Ovary (tissue), 9 donors: ENCODE data around the gene NFKB2. TPM values are rescaled to one million over a fixed set of nuclear protein-coding genes. Genes with fewer than 3 reads are reported as not detected.

ENCODE experiments used
- DNase-seq, 5 donors: peaks; one replicate each; pipeline ENCODE4 v3.0.0-alpha.2; 2019 to 2020
- H3K27ac ChIP-seq, 2 donors: fragments of 200-600 bp; one replicate each; pipeline versions ENCODE4 v1.5.1 to v1.8.0; 2019 to 2022
- H3K27me3 ChIP-seq: fragments of 200-600 bp; one replicate; pipeline ENCODE4 v1.8.0; 2022
- H3K36me3 ChIP-seq: fragments of 200-600 bp; sonication (generic); one replicate; pipeline ENCODE4 v1.5.1; 2019
- H3K4me1 ChIP-seq: one replicate; pipeline ENCODE4 v1.8.1; 2013; ENCODE audit warnings: mild to moderate bottlenecking, moderate library complexity; ENCODE audit not compliant: insufficient read depth
- H3K4me3 ChIP-seq: fragments of 200-600 bp; sonication (generic); one replicate; pipeline ENCODE4 v1.5.1; 2017
- H3K9me3 ChIP-seq, 2 donors: fragments of 200-600 bp in 1 of 2; sonication (generic) in 1 of 2; one replicate each; pipeline versions ENCODE4 v1.5.1 to v1.8.1; 2013 to 2019; ENCODE audit warnings: mild to moderate bottlenecking in 1 of 2, moderate library complexity in 1 of 2
- CTCF ChIP-seq, 3 donors: fragments of 450-650 bp in 2 of 3; fragments of 200-600 bp in 1 of 3; IDR thresholded peaks; one replicate each; pipeline versions ENCODE4 v1.5.1 to v1.8.0; 2016 to 2022; ENCODE audit warnings: antibody characterized with exemption in 3 of 3, mild to moderate bottlenecking in 1 of 3
- EP300 ChIP-seq: sonication (generic); formaldehyde crosslinking; IDR thresholded peaks from one replicate; pipeline ENCODE4 v1.6.1; 2017; ENCODE audit warnings: antibody characterized with exemption
- POLR2A ChIP-seq: fragments of 450-650 bp; IDR thresholded peaks from one replicate; pipeline ENCODE4 v1.6.1; 2017; ENCODE audit warnings: antibody characterized with exemption, mild to moderate bottlenecking, moderate library complexity
- WGBS, 3 donors: extraction: QIAGEN DNeasy Blood & Tissue Kit in 1 of 3; methylation state at CpG; one replicate each; pipeline versions ENCODE4 v1.1.5 to v1.1.7; 2013 to 2017; 5-methylcytosine and 5-hydroxymethylcytosine counted together
- intact Hi-C, 4 donors: fragments of 100-400 bp; cut with DNase I; formaldehyde crosslinking; loops; one replicate each; pipeline versions ENCODE4 v1.11.0 to v1.15.1; 2022 to 2023
- polyA plus RNA-seq, 2 donors: library from polyadenylated mRNA; stranded (reverse); fragments of 200-250 nt in 1 of 2; fragments of 350-450 nt in 1 of 2; fragmentation: Illumina TruSeq in 1 of 2; extraction: RNeasy Lipid Tissue Mini Kit (QIAGEN cat#74804) in 1 of 2; gene quantifications; one replicate each; pipeline ENCODE4 v1.2.3, GENCODE V29; 2013 to 2014
- total RNA-seq, 7 donors: library from RNA; depleted of rRNA in 2 of 7; stranded (reverse); fragments of >200 nt in 2 of 7; fragmentation: NEBNext Ultra II Directional in 3 of 7; extraction: Animal tissue kit (Norgen Biotek cat#: 25700) in 3 of 7; gene quantifications; one replicate each; pipeline versions ENCODE4 v1.1.0 to v1.2.4, GENCODE V29; 2016 to 2023
- donor health status: DM: no; HTN: no; CAD: no; lungs with moderate emphysema.
- donor health status: DM: no; HTN: no; CAD: no.
- donor health status: Bipolar disorder and iron deficiency.
- donor health status: DM: yes; HTN: yes; CAD: no.
- donor health status: DM: no; HTN: no; CAD: no.
- donor health status: DM: yes; HTN: yes; CAD: no.

Gene NFKB2
- total and polyA plus RNA-seq, 9 donors = 16.3 to 42.6 (median 32.7) TPM

DNA sequence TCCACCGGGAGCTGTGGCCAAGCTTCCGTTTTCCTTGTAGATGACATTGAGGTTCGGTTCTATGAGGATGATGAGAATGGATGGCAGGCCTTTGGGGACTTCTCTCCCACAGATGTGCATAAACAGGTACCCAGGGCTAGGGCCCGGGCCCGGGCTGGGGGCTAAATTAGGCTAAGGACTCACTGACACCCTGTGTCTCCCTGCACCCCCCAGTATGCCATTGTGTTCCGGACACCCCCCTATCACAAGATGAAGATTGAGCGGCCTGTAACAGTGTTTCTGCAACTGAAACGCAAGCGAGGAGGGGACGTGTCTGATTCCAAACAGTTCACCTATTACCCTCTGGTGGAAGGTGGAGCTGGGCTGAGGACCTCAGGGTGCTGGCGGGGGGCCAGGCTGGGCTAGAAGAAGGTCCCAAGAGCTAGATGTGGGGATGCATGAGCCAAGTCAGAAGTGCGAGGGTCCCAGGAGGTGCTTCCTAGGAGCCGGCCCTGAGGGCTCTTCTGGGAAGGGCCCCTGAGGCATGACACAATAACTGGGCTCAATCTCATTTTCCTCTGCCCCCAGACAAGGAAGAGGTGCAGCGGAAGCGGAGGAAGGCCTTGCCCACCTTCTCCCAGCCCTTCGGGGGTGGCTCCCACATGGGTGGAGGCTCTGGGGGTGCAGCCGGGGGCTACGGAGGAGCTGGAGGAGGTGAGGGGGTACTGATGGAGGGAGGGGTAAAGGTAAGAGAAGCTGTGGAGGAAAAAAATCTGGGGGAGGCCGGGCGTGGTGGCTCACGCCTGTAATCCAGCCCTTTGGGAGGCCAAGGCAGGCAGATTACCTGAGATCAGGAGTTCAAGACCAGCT, 2.9 kb downstream of the NFKB2 start:
- intact Hi-C loops = loop anchor here in 1 of 4 donors (5.0 to 10.0 kb wide), 2 partner anchors 84 to 186 kb away; no protein-coding TSS in a partner anchor
- Histone ChIP-seq H3K27me3 (no peaks in the 10 kb centered on the region), H3K36me3 (no peaks in the 10 kb centered on the region), H3K4me1 (peaks cover 11% of the 10 kb centered on the region), H3K9me3 (no peaks in the 10 kb centered on the region), H3K27ac (peak overlapping the region; percentile 90 to 92), H3K4me3 (no peak overlapping the region)
- TF ChIP-seq POLR2A (no peak), CTCF (IDR thresholded peaks at IDR 0.05) (no peak), EP300 (no peak)
- WGBS, 3 donors = 81 to 83% (median 83%) methylated on average over 21 of the region's 21 CpGs
- peak in 2 of 5 donors; percentile 17 to 51 for DNase-seq

DNA sequence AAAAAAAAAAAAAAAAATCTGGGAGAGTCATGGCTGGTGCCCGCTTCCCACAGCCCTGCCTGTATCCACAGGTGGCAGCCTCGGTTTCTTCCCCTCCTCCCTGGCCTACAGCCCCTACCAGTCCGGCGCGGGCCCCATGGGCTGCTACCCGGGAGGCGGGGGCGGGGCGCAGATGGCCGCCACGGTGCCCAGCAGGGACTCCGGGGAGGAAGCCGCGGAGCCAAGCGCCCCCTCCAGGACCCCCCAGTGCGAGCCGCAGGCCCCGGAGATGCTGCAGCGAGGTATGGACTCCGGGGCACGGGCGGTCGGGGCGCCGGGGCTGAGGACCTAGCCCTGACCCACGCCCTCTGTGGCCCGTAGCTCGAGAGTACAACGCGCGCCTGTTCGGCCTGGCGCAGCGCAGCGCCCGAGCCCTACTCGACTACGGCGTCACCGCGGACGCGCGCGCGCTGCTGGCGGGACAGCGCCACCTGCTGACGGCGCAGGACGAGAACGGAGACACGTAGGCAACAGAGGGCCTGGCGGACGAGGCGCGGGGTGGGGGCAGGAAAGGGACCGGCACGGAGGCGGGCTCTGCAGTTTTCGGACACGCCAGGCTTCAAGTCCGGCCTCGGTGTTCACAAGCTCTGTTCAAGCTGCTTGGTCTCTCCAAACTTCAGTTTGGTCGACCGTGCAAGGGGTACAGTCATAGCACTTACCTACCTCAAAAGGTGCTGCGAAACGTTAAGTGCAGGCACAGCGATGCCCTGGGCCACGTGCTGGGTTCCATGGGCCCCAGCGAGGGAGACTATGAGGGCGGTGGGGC, 3.9 kb downstream of the NFKB2 start:
- DNase-seq = peak; percentile 85 to 94 (median 90)
- Histone ChIP-seq H3K4me1 (peaks cover 11% of the 10 kb centered on the region), H3K27ac (peak overlapping the region; percentile 90 to 92), H3K27me3 (no peaks in the 10 kb centered on the region), H3K36me3 (no peaks in the 10 kb centered on the region), H3K4me3 (peak overlapping the region; percentile 55), H3K9me3 (no peaks in the 10 kb centered on the region)
- TF ChIP-seq POLR2A (peak; percentile 63), EP300 (no peak), CTCF (IDR thresholded peaks at IDR 0.05) (peak; percentile 98 to 99 (median 98))
- intact Hi-C loops = loop anchor here in 1 of 4 donors (5.0 to 10.0 kb wide), 3 partner anchors 83 to 185 kb away; no protein-coding TSS in a partner anchor
- 2 to 4% (median 3%) methylated on average over 30 to 72 of the region's 72 CpGs for WGBS, 3 donors

DNA sequence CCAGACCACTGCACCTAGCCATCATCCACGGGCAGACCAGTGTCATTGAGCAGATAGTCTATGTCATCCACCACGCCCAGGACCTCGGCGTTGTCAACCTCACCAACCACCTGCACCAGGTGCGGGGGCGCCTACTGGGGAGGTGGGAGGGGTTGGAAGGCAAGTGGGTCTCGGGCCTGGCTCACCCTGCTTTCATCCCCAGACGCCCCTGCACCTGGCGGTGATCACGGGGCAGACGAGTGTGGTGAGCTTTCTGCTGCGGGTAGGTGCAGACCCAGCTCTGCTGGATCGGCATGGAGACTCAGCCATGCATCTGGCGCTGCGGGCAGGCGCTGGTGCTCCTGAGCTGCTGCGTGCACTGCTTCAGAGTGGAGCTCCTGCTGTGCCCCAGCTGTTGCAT, 4.6 kb downstream of the NFKB2 start:
- Histone ChIP-seq H3K4me3 (no peak overlapping the region), H3K9me3 (no peaks in the 10 kb centered on the region), H3K27me3 (no peaks in the 10 kb centered on the region), H3K36me3 (no peaks in the 10 kb centered on the region), H3K4me1 (peaks cover 9% of the 10 kb centered on the region), H3K27ac (peak overlapping the region in 1 of 2 donors; percentile 90)
- no peak for TF ChIP-seq POLR2A
- TF ChIP-seq EP300 = no peak
- TF ChIP-seq CTCF (IDR thresholded peaks at IDR 0.05) = no peak
- WGBS, 3 donors = 70 to 76% (median 74%) methylated on average over 16 to 17 of the region's 17 CpGs
- intact Hi-C loops = loop anchor here in 1 of 4 donors (5.0 kb wide), 1 partner anchor 168 kb away; no protein-coding TSS in a partner anchor
- peak in 1 of 5 donors; percentile 51 for DNase-seq

- Histone ChIP-seq H3K27me3 (no peaks in the 10 kb centered on the region), H3K36me3 (no peaks in the 10 kb centered on the region), H3K27ac (no peak overlapping the region), H3K9me3 (no peaks in the 10 kb centered on the region), H3K4me1 (peaks cover 9% of the 10 kb centered on the region), H3K4me3 (no peak overlapping the region)
- DNase-seq = peak in 1 of 5 donors; percentile 50
- no peak for TF ChIP-seq CTCF (IDR thresholded peaks at IDR 0.05)
- TF ChIP-seq POLR2A = no peak
- TF ChIP-seq EP300 = no peak
- intact Hi-C loops = loop anchor here in 1 of 4 donors (5.0 kb wide), 1 partner anchor 168 kb away; no protein-coding TSS in a partner anchor
- 84 to 86% (median 86%) methylated on average over 20 to 22 of the region's 22 CpGs for WGBS, 3 donors
Observed at GRCh38 chr10:102400598-102401341, 5.3 kb downstream of the NFKB2 start.
